ENCODE data around the gene ATP6V0C.
"Not testable (repeated sequence)": the region's sequence is repeated elsewhere in the genome, so short reads cannot be mapped to it uniquely, and the experiment has no call there.

Gene ATP6V0C

GRCh38 chr16:2533912-2534311 is 20.2 kb downstream of the ATP6V0C start:
- H3K27ac ChIP-seq: no peak overlapping the region
- no peak for TF ChIP-seq CTCF (conservative IDR thresholded peaks at IDR 0.05)

GRCh38 chr16:2534335-2534734 is 20.6 kb downstream of the ATP6V0C start:
- H3K27ac ChIP-seq: not testable (repeated sequence)

- TF ChIP-seq CTCF (conservative IDR thresholded peaks at IDR 0.05): no peak
- no peak overlapping the region for H3K27ac ChIP-seq
These were observed 21.9 kb downstream of the ATP6V0C start for GRCh38 chr16:2535625-2536013.

- no peak for TF ChIP-seq CTCF (conservative IDR thresholded peaks at IDR 0.05)
- peak within 1 kb of the TSS; percentile 71 for H3K27ac ChIP-seq
These were observed 24.0 kb downstream of the ATP6V0C start, which contains the start of gene PDPK1 for GRCh38 chr16:2537451-2538379. Gene PDPK1, plus strand, starts transcription at chr16:2538021. Its CDS starts 92 bp downstream, at chr16:2538113.

- H3K27ac ChIP-seq: peak overlapping the region; percentile 71; the same call in 1 of the 2 replicates
These were observed 25.6 kb downstream of the ATP6V0C start for GRCh38 chr16:2539192-2539844.

DNA sequence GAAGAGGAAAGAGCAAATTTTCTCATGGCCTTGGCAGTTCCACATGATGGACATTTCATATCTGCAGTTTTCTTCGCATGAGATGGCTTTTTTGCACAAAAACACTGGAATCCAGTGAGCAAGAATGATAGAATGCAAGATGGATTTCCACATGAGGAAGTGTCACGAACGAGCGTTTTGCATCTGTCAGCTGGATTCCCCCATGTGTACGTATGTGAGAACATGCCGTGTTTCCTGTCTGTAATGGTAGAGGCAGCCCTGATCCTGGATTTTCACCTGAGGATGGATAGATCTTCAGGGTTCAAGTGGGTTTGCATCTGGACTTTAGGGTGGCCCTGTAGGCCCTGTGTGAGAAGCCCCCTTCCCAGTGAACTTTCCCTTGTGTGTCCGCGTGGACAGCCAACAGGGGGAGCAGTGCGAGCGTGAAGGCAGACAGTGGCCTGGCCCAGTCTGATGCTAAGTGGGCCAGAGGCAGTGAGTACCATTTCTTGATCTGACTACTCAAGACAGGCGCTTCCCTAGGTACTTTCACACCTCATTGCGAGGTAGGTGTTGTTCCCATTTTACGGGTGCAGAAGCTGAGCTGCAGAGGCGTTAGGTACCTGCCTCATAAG is 26.2 kb downstream of the ATP6V0C start:
- peak; percentile 41 for TF ChIP-seq CTCF (conservative IDR thresholded peaks at IDR 0.05)
- not testable (repeated sequence) for H3K27ac ChIP-seq

DNA sequence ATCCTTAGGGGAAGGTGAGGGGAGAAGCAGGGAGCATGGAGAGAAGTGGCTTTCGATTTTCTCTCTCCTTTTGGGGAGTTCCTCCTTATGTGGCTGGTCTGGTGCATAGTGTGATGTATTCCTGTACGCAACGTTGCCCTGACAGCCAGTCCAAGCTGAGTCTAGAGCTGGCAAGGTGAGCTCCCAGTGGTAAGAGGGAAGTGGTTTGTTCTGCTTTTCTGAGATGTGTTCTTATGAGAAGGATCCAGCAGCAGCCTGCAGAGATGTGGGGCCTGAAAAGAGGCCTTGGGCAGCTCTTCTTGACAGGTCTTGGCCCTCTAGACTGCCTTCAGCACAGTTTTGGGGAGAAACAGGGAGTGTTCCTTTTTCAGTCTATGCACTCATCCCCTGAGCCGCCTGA is 27.2 kb downstream of the ATP6V0C start:
- H3K27ac ChIP-seq: not testable (repeated sequence)

DNA sequence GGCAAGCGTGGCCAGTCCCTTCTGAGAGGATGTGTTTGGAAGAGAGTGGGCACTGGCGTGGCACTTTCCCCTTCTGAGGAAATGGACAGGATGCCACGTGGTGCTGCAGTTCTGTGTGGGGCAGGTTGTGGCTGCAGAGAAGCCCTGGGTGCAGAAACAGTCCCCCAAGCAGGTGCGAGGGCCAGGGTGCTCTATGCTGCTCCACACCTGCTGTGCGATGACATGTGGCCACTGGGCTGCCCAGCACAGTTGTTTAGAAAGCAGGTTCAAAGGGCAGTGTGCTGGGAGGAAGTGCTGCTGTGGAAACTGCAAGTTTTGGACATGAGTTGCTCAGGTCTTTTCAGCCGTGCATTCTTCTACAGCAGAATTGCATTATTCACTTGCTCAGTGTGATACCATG is 27.7 kb downstream of the ATP6V0C start:
- H3K27ac ChIP-seq: not testable (repeated sequence)

- not testable (repeated sequence) for H3K27ac ChIP-seq
These were observed 30.0 kb downstream of the ATP6V0C start for GRCh38 chr16:2543771-2544170.

GRCh38 chr16:2550283-2550878 is 36.6 kb downstream of the ATP6V0C start:
- H3K27ac ChIP-seq: not testable (repeated sequence)

DNA sequence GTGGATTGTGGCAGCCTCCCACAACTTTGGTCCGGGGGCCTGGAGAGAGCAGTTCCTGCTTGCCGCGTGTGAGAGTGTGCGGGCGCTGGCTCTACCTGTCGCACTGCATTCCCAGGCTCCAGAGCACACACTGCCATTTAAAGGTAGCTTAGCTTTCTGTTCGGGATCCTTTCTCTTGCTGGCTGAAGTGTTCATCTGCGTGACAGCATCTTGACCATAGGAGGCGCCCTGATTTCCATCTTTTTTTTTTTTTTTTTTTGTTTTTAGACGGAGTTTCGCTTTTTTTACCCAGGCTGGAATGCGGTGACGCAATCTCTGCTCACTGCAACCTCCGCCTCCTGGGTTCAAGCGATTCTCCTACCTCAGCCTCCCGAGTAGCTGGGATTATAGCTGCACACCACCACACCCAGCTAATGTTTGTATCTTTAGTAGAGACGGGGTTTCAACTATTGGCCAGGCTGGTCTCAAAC is 37.7 kb downstream of the ATP6V0C start:
- H3K27ac ChIP-seq: not testable (repeated sequence)

GRCh38 chr16:2554709-2555425 is 41.1 kb downstream of the ATP6V0C start:
- not testable (repeated sequence) for H3K27ac ChIP-seq

DNA sequence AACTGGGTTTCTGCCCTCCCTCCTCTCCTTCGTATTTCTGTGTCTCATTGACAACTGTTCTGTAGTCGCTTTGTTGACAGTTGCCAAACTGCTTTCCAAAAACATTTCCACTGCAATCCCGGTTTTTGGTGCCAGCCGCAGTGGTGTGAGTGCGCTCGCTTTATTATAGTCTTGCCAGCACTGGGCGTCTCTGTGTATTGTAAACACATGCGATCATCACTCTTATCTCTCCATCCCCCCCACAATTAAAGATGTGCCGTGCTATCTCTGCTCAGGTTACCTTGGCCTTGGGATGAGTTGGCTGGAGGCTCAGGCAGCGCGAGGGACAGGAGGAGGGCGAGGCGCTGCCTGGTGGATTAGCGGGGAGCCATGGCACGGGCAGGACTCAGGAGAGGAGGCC is 43.4 kb downstream of the ATP6V0C start:
- H3K27ac ChIP-seq: not testable (repeated sequence)

- H3K27ac ChIP-seq: not testable (repeated sequence)
These were observed 46.5 kb downstream of the ATP6V0C start for GRCh38 chr16:2560131-2560797.
